Breast epithelium (tissue), 3 donors: ENCODE measurements around the gene CCDC85B.

Experiments
- POLR2A ChIP-seq: fragments of 450-650 bp; IDR thresholded peaks from one replicate; pipeline ENCODE4 v1.6.1; 2016; ENCODE audit warnings: antibody characterized with exemption, mild to moderate bottlenecking, moderate library complexity
- POLR2AphosphoS5 ChIP-seq, 3 donors: sonication (generic); formaldehyde crosslinking; IDR thresholded peaks; one replicate each; pipeline ENCODE4 v1.6.1; 2017; ENCODE audit warnings: antibody characterized with exemption in 3 of 3

GRCh38 chr11:65857853-65858680 is 32.4 kb upstream of the CCDC85B start, which contains the start of gene CFL1:
- TF ChIP-seq POLR2AphosphoS5 (IDR thresholded peaks at IDR 0.05) (peak; percentile 96 to 97 (median 96)), POLR2A (peak; percentile 80)
